HCT116 (cell line): Measurements from ENCODE around the gene SLC8A1. TPM values are rescaled to one million over a fixed set of nuclear protein-coding genes. Genes with fewer than 3 reads are reported as not detected.

ENCODE experiments used
- ATAC-seq: fragments of 200-7000 bp; cut with Tn5 transposase; 2 replicates; pipeline ENCODE4 v1.9.1; 2020; ENCODE audit warnings: mild to moderate bottlenecking, moderate library complexity
- BruUV-seq: library from RNA; stranded (reverse); fragments of 400-500 nt; replicated peaks from 2 replicates; lab custom pipeline; 2021; lab: Mats Ljungman, UMichigan
- CTCF ChIA-PET: fragments of 300-600 bp; sonication (Branson Sonifier 250); formaldehyde crosslinking; loops from one replicate; lab custom pipeline; 2021; ENCODE audit warnings: antibody characterized with exemption; lab: Charles Lee
- POLR2A ChIA-PET: fragments of 300-600, 350-600 bp; sonication (Branson Sonifier 250); formaldehyde crosslinking; loops from one replicate; lab custom pipeline; 2021; ENCODE audit warnings: antibody characterized with exemption; lab: Charles Lee
- RAD21 ChIA-PET, 2 experiments: fragments of 300-600 bp; sonication (Branson Sonifier 250); formaldehyde crosslinking; loops; one replicate each; lab custom pipeline; 2023; ENCODE audit warnings: low total read pairs in 2 of 2; ENCODE audit not compliant: uncharacterized antibody in 2 of 2, unreplicated experiment in 2 of 2, low non-redundant PET in 1 of 2; lab: Charles Lee
- DNase-seq: peaks from one replicate; pipeline ENCODE4 v3.0.0-alpha.2; 2010; ENCODE audit warnings: low read depth, low spot score
- H2AFZ ChIP-seq: fragments of 200-600 bp; shearing (Covaris generic), sonication (generic); 2 replicates; pipeline ENCODE4 v1.6.1; 2017; ENCODE audit warnings: low read depth, mixed run types, mixed read lengths, antibody characterized with exemption, low read length; ENCODE audit not compliant: poor library complexity, severe bottlenecking
- H3K27ac ChIP-seq: 2 replicates; pipeline ENCODE4 v1.5.1; 2012; ENCODE audit warnings: low read depth, low read length
- H3K27me3 ChIP-seq: fragments of 200-600 bp; sonication (generic); 2 replicates; pipeline ENCODE4 v1.6.1; 2016; ENCODE audit warnings: mixed run types, low read length, mixed read lengths; ENCODE audit not compliant: insufficient read depth
- H3K36me3 ChIP-seq, 2 experiments: fragments of 200-500 bp in 1 of 2; fragments of 200-600 bp in 1 of 2; sonication (Bioruptor generic) in 1 of 2; sonication (generic) in 1 of 2; 2 replicates each; pipeline versions ENCODE4 v1.5.1 to v1.6.1; 2014 to 2016; ENCODE audit warnings: low read length in 2 of 2, inconsistent platforms in 1 of 2, mixed read lengths in 1 of 2, mixed run types in 1 of 2; ENCODE audit not compliant: insufficient read depth in 2 of 2, control insufficient read depth in 1 of 2
- H3K4me1 ChIP-seq, 2 experiments: fragments of 200-600 bp in 1 of 2; sonication (generic) in 1 of 2; 2 replicates each; pipeline versions ENCODE4 v1.5.1 to v1.6.1; 2012 to 2017; ENCODE audit warnings: low read length in 2 of 2, inconsistent platforms in 1 of 2, mild to moderate bottlenecking in 1 of 2, mixed read lengths in 1 of 2, mixed run types in 1 of 2, moderate library complexity in 1 of 2; ENCODE audit not compliant: insufficient read depth in 2 of 2, control insufficient read depth in 1 of 2
- H3K4me2 ChIP-seq: fragments of 200-600 bp; sonication (generic); 2 replicates; pipeline ENCODE4 v1.6.1; 2017; ENCODE audit warnings: mixed run types, low read length, mixed read lengths
- H3K4me3 ChIP-seq, 2 experiments: fragments of 200-600 bp in 1 of 2; sonication (generic) in 1 of 2; replicated peaks in 1 of 2; 2 replicates each; pipeline ENCODE4 v1.5.1; 2011 to 2016; ENCODE audit warnings: low read length in 2 of 2, control low read depth in 1 of 2, low read depth in 1 of 2, mild to moderate bottlenecking in 1 of 2, mixed read lengths in 1 of 2, mixed run types in 1 of 2
- H3K79me2 ChIP-seq: fragments of 200-600 bp; sonication (generic); 2 replicates; pipeline ENCODE4 v1.6.1; 2017; ENCODE audit warnings: mild to moderate bottlenecking, mixed run types, low read length, moderate library complexity, mixed read lengths; ENCODE audit not compliant: insufficient read depth
- H3K9ac ChIP-seq: fragments of 200-600 bp; sonication (generic); 2 replicates; pipeline ENCODE4 v1.6.1; 2016; ENCODE audit warnings: low read length, mixed read lengths
- H3K9me2 ChIP-seq: fragments of 200-600 bp; sonication (generic), shearing (Covaris generic); 2 replicates; pipeline ENCODE4 v1.6.1; 2017; ENCODE audit warnings: mixed run types, mild to moderate bottlenecking, moderate library complexity; ENCODE audit not compliant: insufficient read depth
- H3K9me3 ChIP-seq, 2 experiments: fragments of 200-500 bp in 1 of 2; fragments of 200-600 bp in 1 of 2; sonication (Bioruptor generic) in 1 of 2; sonication (generic) in 1 of 2; 2 replicates each; pipeline ENCODE4 v1.6.1; 2014 to 2017; ENCODE audit warnings: low read length in 2 of 2, mixed read lengths in 2 of 2, inconsistent platforms in 1 of 2, low read depth in 1 of 2, mild to moderate bottlenecking in 1 of 2, mixed run types in 1 of 2, moderate library complexity in 1 of 2; ENCODE audit not compliant: control insufficient read depth in 1 of 2, insufficient read depth in 1 of 2
- H4K20me1 ChIP-seq: fragments of 200-600 bp; sonication (generic), shearing (Covaris generic); 2 replicates; pipeline ENCODE4 v1.6.1; 2017; ENCODE audit warnings: mixed run types, mild to moderate bottlenecking, moderate library complexity; ENCODE audit not compliant: insufficient read depth
- CBX3 ChIP-seq: IDR thresholded peaks from 2 replicates; pipeline ENCODE4 v1.6.1; 2012; ENCODE audit warnings: low read depth
- CTCF ChIP-seq, 3 experiments: fragments of 200-600 bp in 1 of 3; sonication (generic) in 1 of 3; IDR thresholded peaks in 2 of 3; conservative IDR thresholded peaks in 1 of 3; 2 replicates each; pipeline ENCODE4 v1.5.1; 2012 to 2017; ENCODE audit warnings: low read depth in 2 of 3, low read length in 2 of 3, antibody characterized with exemption in 1 of 3, borderline replicate concordance in 1 of 3, control low read depth in 1 of 3, mild to moderate bottlenecking in 1 of 3, mixed read lengths in 1 of 3, mixed run types in 1 of 3, moderate library complexity in 1 of 3; ENCODE audit not compliant: insufficient read depth in 1 of 3
- EGR1 ChIP-seq: IDR thresholded peaks from 2 replicates; pipeline ENCODE4 v1.6.1; 2012; ENCODE audit warnings: low read depth
- ELF1 ChIP-seq: IDR thresholded peaks from 2 replicates; pipeline ENCODE4 v1.6.1; 2012; ENCODE audit warnings: low read depth, borderline replicate concordance
- EZH2phosphoT487 ChIP-seq: fragments of 200-600 bp; IDR thresholded peaks from 2 replicates; pipeline ENCODE4 v1.6.1; 2018; ENCODE audit warnings: antibody characterized with exemption, borderline replicate concordance
- FOSL1 ChIP-seq: IDR thresholded peaks from 2 replicates; pipeline ENCODE4 v1.6.1; 2012; ENCODE audit warnings: low read depth
- JUND ChIP-seq: IDR thresholded peaks from 2 replicates; pipeline ENCODE4 v1.6.1; 2012
- POLR2AphosphoS5 ChIP-seq: IDR thresholded peaks from 2 replicates; pipeline ENCODE4 v1.6.1; 2011; ENCODE audit warnings: mild to moderate bottlenecking, low read depth, low read length, moderate library complexity
- RAD21 ChIP-seq: IDR thresholded peaks from 2 replicates; pipeline ENCODE4 v1.6.1; 2012; ENCODE audit warnings: low read depth, mild to moderate bottlenecking
- REST ChIP-seq: IDR thresholded peaks from 2 replicates; pipeline ENCODE4 v1.6.1; 2012; ENCODE audit warnings: low read depth
- SIN3A ChIP-seq: IDR thresholded peaks from 2 replicates; pipeline ENCODE4 v1.6.1; 2012; ENCODE audit warnings: low read depth
- TCF7L2 ChIP-seq: IDR thresholded peaks from 2 replicates; pipeline ENCODE4 v1.7.0; 2011; ENCODE audit warnings: borderline replicate concordance, inconsistent platforms; ENCODE audit not compliant: insufficient read depth, insufficient read length; ENCODE audit errors: extremely low read depth
- ZFX ChIP-seq: fragments of 450-650 bp; IDR thresholded peaks from 2 replicates; pipeline ENCODE4 v1.6.1; 2017
- ZNF274 ChIP-seq: fragments of 200-500 bp; sonication (Bioruptor generic); IDR thresholded peaks from 2 replicates; pipeline ENCODE4 v1.6.1; 2014; ENCODE audit warnings: mild to moderate bottlenecking, low read depth, low read length, inconsistent platforms
- intact Hi-C: fragments of 100-400 bp; cut with micrococcal nuclease; formaldehyde crosslinking; loops from 2 replicates; pipeline ENCODE4 v1.10.0; 2022
- total RNA-seq: library from RNA; stranded (reverse); gene quantifications from one replicate; pipeline ENCODE4 v1.2.1, GENCODE V29; 2021; ENCODE audit not compliant: unreplicated experiment
- TF ChIP-seq, protein P1 (sequence below): IDR thresholded peaks from 2 replicates; pipeline ENCODE4 v1.6.1; 2012
- TF ChIP-seq, protein P2 (sequence below): IDR thresholded peaks from 2 replicates; pipeline ENCODE4 v1.6.1; 2011; ENCODE audit warnings: mild to moderate bottlenecking, low read length, moderate library complexity; ENCODE audit not compliant: insufficient replicate concordance; ENCODE audit errors: extremely low read depth

Gene SLC8A1
- total RNA-seq, 1 experiment from 2014 or later: 0.07 TPM

GRCh38 chr2:40226637-40227036, 225.3 kb downstream of the SLC8A1 start:
- intact Hi-C loops: no loop called here
- H3K9ac ChIP-seq: no peak overlapping the region
- no peaks in the 10 kb centered on the region for H3K79me2 ChIP-seq
- ChIA-PET CTCF (no interaction called here), RAD21 (no interaction called here), POLR2A (no interaction called here)
- H3K4me1 ChIP-seq: no peaks in the 10 kb centered on the region
- no peaks in the 10 kb centered on the region for H4K20me1 ChIP-seq
- TF ChIP-seq CBX3 (no peak), JUND (no peak), TCF7L2 (no peak), CTCF (IDR thresholded peaks at IDR 0.05 in 2 of 3, conservative IDR thresholded peaks at IDR 0.05 in 1 of 3; ENCODE audit: borderline replicate concordance in 1 of 3, insufficient read depth in 1 of 3, low read depth in 2 of 3, low read length in 2 of 3) (no peak), FOSL1 (no peak), EGR1 (no peak), RAD21 (no peak), ZNF274 (no peak), POLR2AphosphoS5 (no peak), REST (no peak), ZFX (no peak), SIN3A (no peak), ELF1 (no peak), EZH2phosphoT487 (no peak)
- TF ChIP-seq, protein P1, sequence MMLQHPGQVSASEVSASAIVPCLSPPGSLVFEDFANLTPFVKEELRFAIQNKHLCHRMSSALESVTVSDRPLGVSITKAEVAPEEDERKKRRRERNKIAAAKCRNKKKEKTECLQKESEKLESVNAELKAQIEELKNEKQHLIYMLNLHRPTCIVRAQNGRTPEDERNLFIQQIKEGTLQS: no peak
- TF ChIP-seq, protein P2, sequence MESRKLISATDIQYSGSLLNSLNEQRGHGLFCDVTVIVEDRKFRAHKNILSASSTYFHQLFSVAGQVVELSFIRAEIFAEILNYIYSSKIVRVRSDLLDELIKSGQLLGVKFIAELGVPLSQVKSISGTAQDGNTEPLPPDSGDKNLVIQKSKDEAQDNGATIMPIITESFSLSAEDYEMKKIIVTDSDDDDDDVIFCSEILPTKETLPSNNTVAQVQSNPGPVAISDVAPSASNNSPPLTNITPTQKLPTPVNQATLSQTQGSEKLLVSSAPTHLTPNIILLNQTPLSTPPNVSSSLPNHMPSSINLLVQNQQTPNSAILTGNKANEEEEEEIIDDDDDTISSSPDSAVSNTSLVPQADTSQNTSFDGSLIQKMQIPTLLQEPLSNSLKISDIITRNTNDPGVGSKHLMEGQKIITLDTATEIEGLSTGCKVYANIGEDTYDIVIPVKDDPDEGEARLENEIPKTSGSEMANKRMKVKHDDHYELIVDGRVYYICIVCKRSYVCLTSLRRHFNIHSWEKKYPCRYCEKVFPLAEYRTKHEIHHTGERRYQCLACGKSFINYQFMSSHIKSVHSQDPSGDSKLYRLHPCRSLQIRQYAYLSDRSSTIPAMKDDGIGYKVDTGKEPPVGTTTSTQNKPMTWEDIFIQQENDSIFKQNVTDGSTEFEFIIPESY: no peak
- H3K9me3 ChIP-seq: no peaks in the 10 kb centered on the region
- no peak overlapping the region for H2AFZ ChIP-seq
- H3K27me3 ChIP-seq: peaks cover 10% of the 10 kb centered on the region; the same call in 1 of the 2 replicates
- DNase-seq (no peak), ATAC-seq (no peak)
- H3K27ac ChIP-seq: no peak overlapping the region
- BruUV-seq: no TSS peak
- no peaks in the 10 kb centered on the region for H3K9me2 ChIP-seq
- H3K36me3 ChIP-seq: no peaks in the 10 kb centered on the region
- H3K4me2 ChIP-seq: no peak overlapping the region
- no peak overlapping the region for H3K4me3 ChIP-seq
